Measurements from ENCODE around the gene ADAMTS7. TPM values are rescaled to one million over a fixed set of nuclear protein-coding genes. Genes with fewer than 3 reads are reported as not detected.
"Not testable (repeated sequence)": the region's sequence is repeated elsewhere in the genome, so short reads cannot be mapped to it uniquely, and the experiment has no call there.

The ADAMTS7 gene
- polyA plus RNA-seq, 2 of the 4 experiments (the other 2 are of a cell fraction), result 1.5 to 2.9 TPM

GRCh38 chr15:78726870-78727551 is 84.3 kb downstream of the ADAMTS7 start:
- CTCF ChIA-PET, result interaction anchor here (0.7 to 5.5 kb wide), 6 partner anchors 11 to 88 kb away, joined by 3 to 44 read pairs (median 8); no protein-coding TSS in a partner anchor
- WGBS (ENCODE audit: missing lambda C conversion rate), result 70% methylated on average over 14 of the region's 14 CpGs

GRCh38 chr15:78719819-78720450 is 91.3 kb downstream of the ADAMTS7 start:
- CTCF ChIA-PET, result interaction anchor here (1.1 to 1.5 kb wide), 4 partner anchors 10 to 81 kb away, joined by 3 to 9 read pairs (median 4); no protein-coding TSS in a partner anchor
- Histone ChIP-seq H3K4me2 (peak overlapping the region; percentile 73), H3K27ac (peak overlapping the region; percentile 75 to 82)

More at GRCh38 chr15:78726870-78727551, 84.3 kb downstream of the ADAMTS7 start:
- FAIRE-seq (no peak), DNase-seq (ENCODE audit: low read depth in 1 of 2, low spot score in 1 of 2) (peak; percentile 44 to 81), ATAC-seq (peak; percentile 59 to 77)
- no peak for TF ChIP-seq ZFP36 (IDR thresholded peaks at IDR 0.05; ENCODE audit: borderline replicate concordance, partially characterized antibody)
- no peak for TF ChIP-seq NPAS2 (CRISPR knock-in tag; IDR thresholded peaks at IDR 0.05; ENCODE audit: borderline replicate concordance)
- no peak for TF ChIP-seq BHLHE40 (IDR thresholded peaks at IDR 0.05; ENCODE audit: low read depth, low read length)
- no peak for TF ChIP-seq MAFK (IDR thresholded peaks at IDR 0.05; ENCODE audit: partially characterized antibody)
- TF ChIP-seq RNF2 (IDR thresholded peaks at IDR 0.05; ENCODE audit: borderline replicate concordance, low read depth), result no peak
- Histone ChIP-seq H3K27ac (peak overlapping the region; percentile 51 to 68; a peak in 5 of 6 replicates), H3K4me2 (peak overlapping the region; percentile 33), H3K4me3 (no peak overlapping the region), H3K9me3 (no peaks in the 10 kb centered on the region), H3K4me1 (peaks cover 26% of the 10 kb centered on the region)
- POLR2A ChIA-PET, result no interaction called here

GRCh38 chr15:78718837-78719236 is 92.4 kb downstream of the ADAMTS7 start:
- POLR2A ChIA-PET, result no interaction called here
- Histone ChIP-seq H3K4me1 (peaks cover 24% of the 10 kb centered on the region), H3K4me2 (peak overlapping the region; percentile 73), H3K9me3 (0 out of 3 replicates have a peak, but pooled peaks cover 5% of the 10 kb centered on the region), H3K27ac (peak overlapping the region; percentile 75 to 82; a peak in 4 of 6 replicates), H3K4me3 (no peak overlapping the region)
- DNase-seq (ENCODE audit: low read depth in 1 of 2, low spot score in 1 of 2) (no peak), ATAC-seq (no peak), FAIRE-seq (no peak)
- WGBS (ENCODE audit: missing lambda C conversion rate), result 91% methylated on average over 2 of the region's 2 CpGs
- CTCF ChIA-PET, result interaction anchor here (1.2 to 1.8 kb wide), 3 partner anchors 9 to 19 kb away, joined by 3 to 7 read pairs (median 4); no protein-coding TSS in a partner anchor
- TF ChIP-seq FOXS1 (CRISPR knock-in tag; IDR thresholded peaks at IDR 0.05), result no peak
- no peak for TF ChIP-seq CBX8 (IDR thresholded peaks at IDR 0.05)
- no peak for TF ChIP-seq MYC (IDR thresholded peaks at IDR 0.05; ENCODE audit: borderline replicate concordance, low read length)
- TF ChIP-seq FOSB (CRISPR knock-in tag; IDR thresholded peaks at IDR 0.05), result no peak
- no peak for TF ChIP-seq RFX5 (IDR thresholded peaks at IDR 0.05)
- no peak for TF ChIP-seq POLR2A (IDR thresholded peaks at IDR 0.05; ENCODE audit: low read length)
- TF ChIP-seq NFE2L2 (conservative IDR thresholded peaks at IDR 0.05; ENCODE audit: low read length), result no peak
- TF ChIP-seq HOXB13 (CRISPR knock-in tag; IDR thresholded peaks at IDR 0.05; ENCODE audit: low read depth), result no peak
- no peak for TF ChIP-seq ZSCAN20 (CRISPR knock-in tag; IDR thresholded peaks at IDR 0.05)
- no peak for TF ChIP-seq HDAC2 (IDR thresholded peaks at IDR 0.05)
- TF ChIP-seq POLR2AphosphoS2 (conservative IDR thresholded peaks at IDR 0.05; ENCODE audit: low read length), result no peak
- TF ChIP-seq KDM5A (IDR thresholded peaks at IDR 0.05), result no peak
- TF ChIP-seq REST (IDR thresholded peaks at IDR 0.05), result no peak
- TF ChIP-seq JUN (IDR thresholded peaks at IDR 0.05), result no peak
- no peak for TF ChIP-seq HES2 (IDR thresholded peaks at IDR 0.05)
- TF ChIP-seq TP53 (CRISPR knock-in tag; IDR thresholded peaks at IDR 0.05), result no peak

More at GRCh38 chr15:78719819-78720450, 91.3 kb downstream of the ADAMTS7 start:
- not testable (repeated sequence) for FAIRE-seq, H3K9me3 ChIP-seq
- H3K4me1 ChIP-seq, result peaks cover 24% of the 10 kb centered on the region
- DNase-seq (ENCODE audit: low read depth in 1 of 2, low spot score in 1 of 2), result peak in 1 of 2 experiments; percentile 72
- TF ChIP-seq PHF8 (IDR thresholded peaks at IDR 0.05; ENCODE audit: borderline replicate concordance, low read depth) (0 out of 2 replicates have a peak, but pooled peaks have one; percentile 12), MAX (IDR thresholded peaks at IDR 0.05) (peak; percentile 51), CEBPB (IDR thresholded peaks at IDR 0.05) (peak in 1 of 2 experiments; percentile 43; a peak in 1 of 4 replicates), JUN (IDR thresholded peaks at IDR 0.05) (peak; percentile 23 to 58; a peak in 2 of 5 replicates), MAFK (IDR thresholded peaks at IDR 0.05; ENCODE audit: partially characterized antibody) (peak; percentile 28)
- WGBS (ENCODE audit: missing lambda C conversion rate), result under 1% methylated on average over 20 of the region's 21 CpGs
- H3K4me3 ChIP-seq, result peak overlapping the region; percentile 44
- peak in 1 of 2 experiments; percentile 80; a peak in 3 of 6 replicates for ATAC-seq
- POLR2A ChIA-PET, result interaction anchor here (0.6 to 1.1 kb wide), 3 partner anchors 9 to 150 kb away, joined by 4 to 11 read pairs (median 5); no protein-coding TSS in a partner anchor

All from A549 (cell line).